Progenitor cell of endocrine pancreas (in vitro differentiated cells): ENCODE measurements around the gene LHFPL2. TPM values are rescaled to one million over a fixed set of nuclear protein-coding genes. Genes with fewer than 3 reads are reported as not detected.

Source experiments
- DNase-seq: peaks from one replicate; pipeline ENCODE4 v3.0.0; 2021; ENCODE audit warnings: low spot score; ENCODE audit not compliant: unreplicated experiment
- H3K27ac Mint-ChIP-seq: 2 replicates; pipeline ENCODE4 v1.8.0; 2021; ENCODE audit warnings: mild to moderate bottlenecking, moderate library complexity, mixed read lengths
- H3K27me3 Mint-ChIP-seq: 2 replicates; pipeline ENCODE4 v1.8.0; 2021; ENCODE audit warnings: mixed read lengths
- H3K36me3 Mint-ChIP-seq: 2 replicates; pipeline ENCODE4 v1.8.0; 2022; ENCODE audit warnings: mixed read lengths; ENCODE audit not compliant: insufficient read depth
- H3K4me1 Mint-ChIP-seq: 2 replicates; pipeline ENCODE4 v1.8.0; 2021; ENCODE audit warnings: low read depth, mixed read lengths
- H3K4me3 Mint-ChIP-seq: 2 replicates; pipeline ENCODE4 v1.8.0; 2021; ENCODE audit warnings: low read depth, mild to moderate bottlenecking, moderate library complexity, mixed read lengths
- H3K9me3 Mint-ChIP-seq: 2 replicates; pipeline ENCODE4 v1.8.0; 2021; ENCODE audit warnings: low read depth, mixed read lengths
- total RNA-seq: library from RNA; stranded (reverse); gene quantifications from 2 replicates; pipeline ENCODE4 v1.2.1, GENCODE V29; 2021
- TF ChIP-seq, protein P1 (sequence below): fragments of 200-600 bp; sonication (generic); IDR thresholded peaks from one replicate; pipeline ENCODE4 v1.5.0; 2021; ENCODE audit warnings: antibody characterized with exemption, mild to moderate bottlenecking; ENCODE audit not compliant: unreplicated experiment

Gene LHFPL2
- total RNA-seq, 1 donor from 2014 or later = 15.0 TPM

- H3K27me3 Mint-ChIP-seq = peaks cover 24% of the 10 kb centered on the region
- peaks cover 57% of the 10 kb centered on the region for H3K4me1 Mint-ChIP-seq
- TF ChIP-seq, protein P1, sequence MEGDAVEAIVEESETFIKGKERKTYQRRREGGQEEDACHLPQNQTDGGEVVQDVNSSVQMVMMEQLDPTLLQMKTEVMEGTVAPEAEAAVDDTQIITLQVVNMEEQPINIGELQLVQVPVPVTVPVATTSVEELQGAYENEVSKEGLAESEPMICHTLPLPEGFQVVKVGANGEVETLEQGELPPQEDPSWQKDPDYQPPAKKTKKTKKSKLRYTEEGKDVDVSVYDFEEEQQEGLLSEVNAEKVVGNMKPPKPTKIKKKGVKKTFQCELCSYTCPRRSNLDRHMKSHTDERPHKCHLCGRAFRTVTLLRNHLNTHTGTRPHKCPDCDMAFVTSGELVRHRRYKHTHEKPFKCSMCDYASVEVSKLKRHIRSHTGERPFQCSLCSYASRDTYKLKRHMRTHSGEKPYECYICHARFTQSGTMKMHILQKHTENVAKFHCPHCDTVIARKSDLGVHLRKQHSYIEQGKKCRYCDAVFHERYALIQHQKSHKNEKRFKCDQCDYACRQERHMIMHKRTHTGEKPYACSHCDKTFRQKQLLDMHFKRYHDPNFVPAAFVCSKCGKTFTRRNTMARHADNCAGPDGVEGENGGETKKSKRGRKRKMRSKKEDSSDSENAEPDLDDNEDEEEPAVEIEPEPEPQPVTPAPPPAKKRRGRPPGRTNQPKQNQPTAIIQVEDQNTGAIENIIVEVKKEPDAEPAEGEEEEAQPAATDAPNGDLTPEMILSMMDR = no peak
- H3K9me3 Mint-ChIP-seq = no peaks in the 10 kb centered on the region
- no peak overlapping the region for H3K4me3 Mint-ChIP-seq
- DNase-seq = no peak
- no peak overlapping the region for H3K27ac Mint-ChIP-seq
- H3K36me3 Mint-ChIP-seq = no peaks in the 10 kb centered on the region
Measured at GRCh38 chr5:78506261-78507024, 142.1 kb downstream of the LHFPL2 start.

DNA sequence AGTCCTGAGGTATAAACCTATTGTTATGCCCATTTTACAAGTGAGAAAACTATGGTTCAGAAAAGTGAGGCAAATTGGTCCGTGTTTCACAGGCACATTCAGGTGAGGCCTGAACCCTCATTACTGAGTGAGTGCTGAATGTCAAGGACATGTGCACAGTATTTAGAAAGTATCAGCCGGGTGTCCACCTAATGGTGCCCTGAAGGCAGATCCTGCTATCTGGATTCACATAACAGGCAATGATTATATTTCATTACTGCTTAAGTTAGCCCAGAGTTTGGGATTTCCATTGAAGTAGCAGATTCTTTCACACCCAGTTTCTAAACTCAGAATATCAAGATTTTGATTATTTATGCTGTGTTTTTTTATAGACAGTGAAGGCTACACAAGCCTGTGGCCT is 142.7 kb downstream of the LHFPL2 start:
- TF ChIP-seq, protein P1 = no peak
- Mint-ChIP-seq H3K9me3 (no peaks in the 10 kb centered on the region), H3K4me1 (peaks cover 57% of the 10 kb centered on the region), H3K36me3 (no peaks in the 10 kb centered on the region), H3K27me3 (peaks cover 18% of the 10 kb centered on the region), H3K27ac (no peak overlapping the region), H3K4me3 (no peak overlapping the region)
- DNase-seq = no peak

DNA sequence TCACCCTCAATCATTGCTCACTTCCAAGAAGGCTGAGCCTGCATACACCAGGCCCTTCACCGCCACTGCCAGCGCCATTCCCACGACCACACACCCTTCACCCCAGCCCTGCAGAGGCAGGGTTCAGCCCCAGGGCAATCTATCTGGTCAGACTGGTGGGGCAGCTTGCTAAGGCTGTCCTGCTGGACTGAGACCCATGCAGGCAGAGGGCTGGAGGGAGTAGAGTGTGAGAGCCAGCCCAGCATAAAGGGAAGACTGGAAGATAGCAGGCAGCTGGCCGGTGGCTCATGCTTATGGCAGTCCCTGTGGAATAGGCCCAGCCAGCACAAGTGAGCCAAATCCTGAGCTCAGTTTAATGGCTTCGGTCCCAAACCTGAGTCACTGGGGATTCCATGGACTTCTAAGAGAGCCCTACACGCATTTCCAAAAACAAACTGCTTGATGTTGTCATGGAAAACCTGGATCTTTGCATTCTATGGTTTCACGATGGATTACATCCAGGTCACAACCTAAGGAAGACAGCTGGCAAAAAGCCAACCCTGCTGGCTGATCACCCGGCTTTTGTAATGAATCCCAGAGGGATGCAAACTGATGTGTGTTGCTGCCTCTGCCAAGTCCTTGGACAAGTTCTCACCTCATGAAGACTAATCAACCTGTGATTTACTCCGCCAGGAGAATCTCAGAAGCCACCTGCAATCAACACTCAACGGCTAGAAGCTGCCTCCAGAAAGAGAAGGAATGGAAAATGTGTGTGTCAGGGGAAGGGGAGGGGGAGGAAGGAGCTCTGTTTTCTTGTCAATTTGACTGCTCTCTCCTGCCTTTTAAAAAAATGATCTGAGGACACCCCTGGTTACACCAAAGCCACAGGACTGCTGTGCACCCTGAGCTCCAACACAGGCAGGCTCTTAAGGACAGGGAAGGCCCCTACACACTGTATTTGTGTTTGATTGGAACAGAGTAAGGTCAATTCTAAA is 143.6 kb downstream of the LHFPL2 start:
- H3K4me3 Mint-ChIP-seq = peak overlapping the region; percentile 17
- H3K9me3 Mint-ChIP-seq = no peaks in the 10 kb centered on the region
- H3K4me1 Mint-ChIP-seq = peaks cover 50% of the 10 kb centered on the region
- peaks cover 11% of the 10 kb centered on the region for H3K27me3 Mint-ChIP-seq
- peak overlapping the region; percentile 82 for H3K27ac Mint-ChIP-seq
- peak; percentile 27 for DNase-seq
- TF ChIP-seq, protein P1 = no peak
- no peaks in the 10 kb centered on the region for H3K36me3 Mint-ChIP-seq

GRCh38 chr5:78503958-78504653 is 144.5 kb downstream of the LHFPL2 start:
- Mint-ChIP-seq H3K27ac (no peak overlapping the region), H3K9me3 (no peaks in the 10 kb centered on the region), H3K27me3 (peaks cover 4% of the 10 kb centered on the region), H3K36me3 (no peaks in the 10 kb centered on the region), H3K4me1 (peaks cover 51% of the 10 kb centered on the region), H3K4me3 (no peak overlapping the region)
- TF ChIP-seq, protein P1 = no peak
- no peak for DNase-seq
